K562 (cell line): ENCODE results near the gene MBL2. TPM values are rescaled to one million over a fixed set of nuclear protein-coding genes. Genes with fewer than 3 reads are reported as not detected.

Source experiments
- ATAC-seq: fragments of 200-7000 bp; cut with Tn5 transposase; 3 replicates; pipeline ENCODE4 v1.9.1; 2020; ENCODE audit warnings: moderate library complexity
- BruUV-seq: library from RNA; stranded (reverse); fragments of 400-500 nt; replicated peaks from 2 replicates; lab custom pipeline; 2021; lab: Mats Ljungman, UMichigan
- CTCF ChIA-PET: fragments of 300-600 bp; formaldehyde crosslinking; extraction: SDS; loops from one replicate; lab custom pipeline; 2021; ENCODE audit warnings: low intra/inter-chr PET ratio; lab: Yijun Ruan, JAX
- POLR2A ChIA-PET: fragments of 300-600, 350-650 bp; sonication (Branson Sonifier 250); formaldehyde crosslinking; extraction: SDS; loops from one replicate; lab custom pipeline; 2021; ENCODE audit warnings: antibody characterized with exemption, inconsistent platforms; lab: Yijun Ruan, JAX
- DNase-seq, 4 experiments: peaks; one replicate each; pipeline versions ENCODE4 v3.0.0 to v3.0.0-alpha.2; 2011 to 2018; ENCODE audit warnings: low spot score in 3 of 4, mixed read lengths in 3 of 4; ENCODE audit errors: extremely low read depth in 1 of 4
- FAIRE-seq: peaks from 2 replicates; lab custom pipeline; 2011; peaks lifted over from hg19 to GRCh38; lab: Jason Lieb, UNC
- H2AFZ ChIP-seq: 2 replicates; pipeline ENCODE4 v1.6.0; 2011; ENCODE audit warnings: low read depth, low read length, control low read depth, inconsistent platforms
- H3K27ac ChIP-seq: fragments of 200-600 bp; 3 replicates; pipeline ENCODE4 v1.8.0; 2011; ENCODE audit warnings: low read depth, mild to moderate bottlenecking, control low read depth, inconsistent platforms, low read length, moderate library complexity, mixed read lengths; ENCODE audit errors: extremely low read depth
- H3K27me3 ChIP-seq, 2 experiments: fragments of 300-600 bp in 1 of 2; 2 replicates in 1 of 2; 3 replicates in 1 of 2; pipeline versions ENCODE4 v1.6.0 to v1.8.0; 2011; ENCODE audit warnings: inconsistent platforms in 2 of 2, low read length in 2 of 2, mild to moderate bottlenecking in 1 of 2, mixed read lengths in 1 of 2, moderate library complexity in 1 of 2; ENCODE audit not compliant: control insufficient read depth in 2 of 2, insufficient read depth in 2 of 2
- H3K36me3 ChIP-seq: fragments of 300-600 bp; 3 replicates; pipeline ENCODE4 v1.8.0; 2011; ENCODE audit warnings: mild to moderate bottlenecking, low read length, inconsistent platforms; ENCODE audit not compliant: control insufficient read depth, insufficient read depth
- H3K4me1 ChIP-seq, 2 experiments: fragments of 200-600 bp in 1 of 2; replicated peaks in 1 of 2; 2 replicates in 1 of 2; 3 replicates in 1 of 2; pipeline versions ENCODE4 v1.5.1 to v1.8.0; 2011; ENCODE audit warnings: inconsistent platforms in 2 of 2, low read length in 2 of 2, mild to moderate bottlenecking in 1 of 2, mixed read lengths in 1 of 2, moderate library complexity in 1 of 2; ENCODE audit not compliant: control insufficient read depth in 2 of 2, insufficient read depth in 2 of 2
- H3K4me2 ChIP-seq: 2 replicates; pipeline ENCODE4 v1.6.1; 2011; ENCODE audit warnings: low read length, control low read depth, inconsistent platforms, mixed read lengths; ENCODE audit not compliant: insufficient read depth
- H3K4me3 ChIP-seq: fragments of 200-600 bp; sonication (generic), shearing (Covaris generic); 2 replicates; pipeline ENCODE4 v1.5.1; 2016; ENCODE audit warnings: control low read depth, inconsistent platforms
- H3K79me2 ChIP-seq: fragments of 200-600 bp; 3 replicates; pipeline ENCODE4 v1.8.0; 2011; ENCODE audit warnings: low read length, inconsistent platforms; ENCODE audit not compliant: control insufficient read depth, insufficient read depth
- H3K9ac ChIP-seq, 2 experiments: 2 replicates each; pipeline versions ENCODE4 v1.6.0 to v1.6.1; 2011; ENCODE audit warnings: low read depth in 2 of 2, low read length in 2 of 2, control low read depth in 1 of 2, inconsistent platforms in 1 of 2, mild to moderate bottlenecking in 1 of 2, mixed read lengths in 1 of 2; ENCODE audit not compliant: insufficient read depth in 1 of 2
- H3K9me1 ChIP-seq: one replicate; pipeline ENCODE4 v1.6.0; 2011; ENCODE audit warnings: inconsistent platforms, mild to moderate bottlenecking, low read length, moderate library complexity; ENCODE audit not compliant: control insufficient read depth, insufficient read depth
- H3K9me3 ChIP-seq: replicated peaks from 2 replicates; pipeline ENCODE4 v1.5.1; 2011; ENCODE audit warnings: low read depth, low read length, inconsistent platforms; ENCODE audit not compliant: control insufficient read depth, insufficient read depth
- H4K20me1 ChIP-seq: replicated peaks from 2 replicates; pipeline ENCODE4 v1.6.1; 2011; ENCODE audit warnings: low read length, inconsistent platforms, mixed read lengths; ENCODE audit not compliant: control insufficient read depth, insufficient read depth
- CBFA2T2 ChIP-seq: fragments of 450-650 bp; conservative IDR thresholded peaks from 2 replicates; pipeline ENCODE4 v1.6.1; 2017; ENCODE audit warnings: mild to moderate bottlenecking
- ERF ChIP-seq: fragments of 450-650 bp; formaldehyde crosslinking; IDR thresholded peaks from 2 replicates; pipeline ENCODE4 v1.4.0; 2020; ENCODE audit warnings: mild to moderate bottlenecking, mixed read lengths
- ETS2 ChIP-seq: IDR thresholded peaks from 2 replicates; pipeline ENCODE4 v1.6.1; 2016; ENCODE audit warnings: borderline replicate concordance, missing genetic modification characterization, mild to moderate bottlenecking, moderate library complexity, missing compliant biosample characterization; ENCODE audit not compliant: poor library complexity, severe bottlenecking
- HNRNPUL1 ChIP-seq: fragments of 200-400 bp; formaldehyde crosslinking; IDR thresholded peaks from 2 replicates; pipeline ENCODE4 v1.6.1; 2017; ENCODE audit warnings: low read length
- HOXB6 ChIP-seq: fragments of 250-450 bp; sonication (Bioruptor Pico); IDR thresholded peaks from 2 replicates; pipeline ENCODE4 v1.5.1; 2022; ENCODE audit warnings: mild to moderate bottlenecking, borderline replicate concordance
- PATZ1 ChIP-seq: fragments of 250-450 bp; sonication (Bioruptor Pico); IDR thresholded peaks from 2 replicates; pipeline ENCODE4 v1.5.0; 2020; ENCODE audit warnings: mild to moderate bottlenecking, borderline replicate concordance
- PHTF2 ChIP-seq: fragments of 250-450 bp; sonication (Bioruptor Pico); IDR thresholded peaks from 2 replicates; pipeline ENCODE4 v1.5.0; 2021; ENCODE audit warnings: mild to moderate bottlenecking
- RFX1 ChIP-seq: fragments of 450-650 bp; IDR thresholded peaks from 2 replicates; pipeline ENCODE4 v1.6.1; 2016; ENCODE audit warnings: mild to moderate bottlenecking, moderate library complexity
- SRSF7 ChIP-seq: fragments of 200-400 bp; formaldehyde crosslinking; optimal IDR thresholded peaks from 2 replicates; pipeline ENCODE3; 2017; ENCODE audit warnings: mild to moderate bottlenecking, low read depth, low read length
- ZBTB43 ChIP-seq: sonication (generic); formaldehyde crosslinking; IDR thresholded peaks from 2 replicates; pipeline ENCODE4 v1.8.0; 2023; ENCODE audit warnings: mild to moderate bottlenecking, missing genetic modification reagents
- ZNF282 ChIP-seq: sonication (generic); formaldehyde crosslinking; IDR thresholded peaks from 2 replicates; pipeline ENCODE4 v1.8.1; 2023; ENCODE audit warnings: missing genetic modification reagents
- ZNF583 ChIP-seq: fragments of 250-450 bp; sonication (Bioruptor Pico); IDR thresholded peaks from 2 replicates; pipeline ENCODE4 v1.4.0; 2020
- WGBS: fragments of 100-300 bp; shearing (Covaris generic); methylation state at CpG from one replicate; pipeline ENCODE4 v1.1.6; 2016; ENCODE audit warnings: low coverage, mixed read lengths; ENCODE audit not compliant: insufficient coverage; ENCODE audit errors: missing lambda C conversion rate; 5-methylcytosine and 5-hydroxymethylcytosine counted together
- in situ Hi-C: fragments of 300-500 bp; cut with MboI; formaldehyde crosslinking; loops from 4 replicates; pipeline ENCODE4 v1.15.0; 2018; ENCODE audit warnings: inconsistent platforms, mixed read lengths
- intact Hi-C: fragments of 100-400 bp; cut with micrococcal nuclease; formaldehyde crosslinking; loops from 2 replicates; pipeline ENCODE4 v1.14.2; 2022
- polyA plus RNA-seq, 8 experiments: library from polyadenylated mRNA; depleted of rRNA in 4 of 8; stranded (reverse) in 5 of 8; unstranded in 3 of 8; fragments of >200 nt; fragmentation: Nextera tagmentation in 2 of 8; fragmentation: Illumina TruSeq in 1 of 8; extraction: Ambion mirVana in 2 of 8; extraction: Trizol in 1 of 8; gene quantifications; 2 replicates each; pipeline versions ENCODE4 v1.2.1 to v1.2.3, GENCODE V29; 2011 to 2014; ENCODE audit warnings: inconsistent platforms in 1 of 8, missing spikeins in 1 of 8
- total RNA-seq, 7 experiments: library from RNA; depleted of rRNA in 6 of 7; stranded (reverse); fragments of >200 nt in 6 of 7; fragmentation: Illumina TruSeq in 2 of 7; extraction: Trizol in 2 of 7; gene quantifications; 2 replicates each; pipeline versions ENCODE4 v1.2.1 to v1.2.3, GENCODE V29; 2011 to 2021; ENCODE audit warnings: low replicate concordance in 1 of 7
- TF ChIP-seq, protein P1 (sequence below): IDR thresholded peaks from 2 replicates; pipeline ENCODE4 v1.6.1; 2014; ENCODE audit warnings: antibody characterized with exemption
- TF ChIP-seq, protein P2 (sequence below): fragments of 250-450 bp; sonication (Bioruptor Pico); IDR thresholded peaks from 2 replicates; pipeline ENCODE4 v1.4.0; 2020; ENCODE audit warnings: mild to moderate bottlenecking

MBL2 gene
- total and polyA plus RNA-seq, 9 of the 15 experiments (the other 6 are each of a cell fraction or from before 2014, with no cell fraction given) = not detected

GRCh38 chr10:52756966-52757365, 15.6 kb downstream of the MBL2 start:
- no peak for TF ChIP-seq HNRNPUL1
- TF ChIP-seq, protein P1, sequence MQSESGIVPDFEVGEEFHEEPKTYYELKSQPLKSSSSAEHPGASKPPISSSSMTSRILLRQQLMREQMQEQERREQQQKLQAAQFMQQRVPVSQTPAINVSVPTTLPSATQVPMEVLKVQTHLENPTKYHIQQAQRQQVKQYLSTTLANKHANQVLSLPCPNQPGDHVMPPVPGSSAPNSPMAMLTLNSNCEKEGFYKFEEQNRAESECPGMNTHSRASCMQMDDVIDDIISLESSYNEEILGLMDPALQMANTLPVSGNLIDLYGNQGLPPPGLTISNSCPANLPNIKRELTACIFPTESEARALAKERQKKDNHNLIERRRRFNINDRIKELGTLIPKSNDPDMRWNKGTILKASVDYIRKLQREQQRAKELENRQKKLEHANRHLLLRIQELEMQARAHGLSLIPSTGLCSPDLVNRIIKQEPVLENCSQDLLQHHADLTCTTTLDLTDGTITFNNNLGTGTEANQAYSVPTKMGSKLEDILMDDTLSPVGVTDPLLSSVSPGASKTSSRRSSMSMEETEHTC = no peak
- TF ChIP-seq CBFA2T2 = no peak
- TF ChIP-seq SRSF7 = no peak
- no peak for TF ChIP-seq ZNF282 (CRISPR knock-in tag)
- TF ChIP-seq ERF = no peak
- no peak for TF ChIP-seq RFX1
- no peak for TF ChIP-seq ZBTB43
- no peak for TF ChIP-seq ETS2 (tag)
- no peak for TF ChIP-seq ZNF583 (CRISPR knock-in tag)
- TF ChIP-seq PATZ1 = no peak
- TF ChIP-seq HOXB6 = no peak
- TF ChIP-seq, protein P2, sequence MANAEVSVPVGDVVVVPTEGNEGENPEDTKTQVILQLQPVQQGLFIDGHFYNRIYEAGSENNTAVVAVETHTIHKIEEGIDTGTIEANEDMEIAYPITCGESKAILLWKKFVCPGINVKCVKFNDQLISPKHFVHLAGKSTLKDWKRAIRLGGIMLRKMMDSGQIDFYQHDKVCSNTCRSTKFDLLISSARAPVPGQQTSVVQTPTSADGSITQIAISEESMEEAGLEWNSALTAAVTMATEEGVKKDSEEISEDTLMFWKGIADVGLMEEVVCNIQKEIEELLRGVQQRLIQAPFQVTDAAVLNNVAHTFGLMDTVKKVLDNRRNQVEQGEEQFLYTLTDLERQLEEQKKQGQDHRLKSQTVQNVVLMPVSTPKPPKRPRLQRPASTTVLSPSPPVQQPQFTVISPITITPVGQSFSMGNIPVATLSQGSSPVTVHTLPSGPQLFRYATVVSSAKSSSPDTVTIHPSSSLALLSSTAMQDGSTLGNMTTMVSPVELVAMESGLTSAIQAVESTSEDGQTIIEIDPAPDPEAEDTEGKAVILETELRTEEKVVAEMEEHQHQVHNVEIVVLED (CRISPR knock-in tag) = no peak
- TF ChIP-seq PHTF2 (CRISPR knock-in tag) = no peak
- Histone ChIP-seq H3K36me3 (no peaks in the 10 kb centered on the region), H3K27me3 (no peaks in the 10 kb centered on the region), H3K4me2 (no peak overlapping the region), H3K9me1 (no peaks in the 10 kb centered on the region), H3K27ac (no peak overlapping the region), H3K4me1 (no peaks in the 10 kb centered on the region), H3K9me3 (no peaks in the 10 kb centered on the region), H3K79me2 (no peaks in the 10 kb centered on the region), H3K4me3 (no peak overlapping the region), H2AFZ (no peak overlapping the region), H4K20me1 (no peaks in the 10 kb centered on the region), H3K9ac (no peak overlapping the region)
- POLR2A ChIA-PET = no interaction called here
- no TSS peak for BruUV-seq
- CTCF ChIA-PET = no interaction called here
- FAIRE-seq = no peak
- ATAC-seq = no peak
- no peak for DNase-seq
- WGBS = 0% methylated on average over 4 of the region's 4 CpGs
- intact Hi-C loops (no loop called here), in situ Hi-C loops (no loop called here)
